ENCODE results near the gene PTGR1.

GRCh38 chr9:111634860-111635259 is 35.4 kb upstream of the PTGR1 start:
- TF ChIP-seq NFE2L1 (CRISPR knock-in tag; IDR thresholded peaks at IDR 0.05): no peak
- TF ChIP-seq CTCF (IDR thresholded peaks at IDR 0.05): no peak
- TF ChIP-seq IRF2 (CRISPR knock-in tag; IDR thresholded peaks at IDR 0.05; ENCODE audit: borderline replicate concordance, low read depth): no peak
- TF ChIP-seq USF1 (CRISPR knock-in tag; IDR thresholded peaks at IDR 0.05): no peak
- TF ChIP-seq CBFB (CRISPR knock-in tag; IDR thresholded peaks at IDR 0.05; ENCODE audit: low read depth): no peak
- TF ChIP-seq TEAD4 (CRISPR knock-in tag; IDR thresholded peaks at IDR 0.05): no peak

Data from WTC11 (cell line).